K562 (cell line): Measurements from ENCODE around the gene SNCB. TPM values are rescaled to one million over a fixed set of nuclear protein-coding genes. Genes with fewer than 3 reads are reported as not detected.

ENCODE experiments used
- BCL6 ChIP-seq: fragments of 250-450 bp; sonication (Bioruptor Pico); IDR thresholded peaks from 2 replicates; pipeline ENCODE4 v1.4.0; 2020
- CBFA2T2 ChIP-seq: fragments of 450-650 bp; conservative IDR thresholded peaks from 2 replicates; pipeline ENCODE4 v1.6.1; 2017; ENCODE audit warnings: mild to moderate bottlenecking
- CHCHD3 ChIP-seq: fragments of 250-450 bp; sonication (Bioruptor Pico); IDR thresholded peaks from 2 replicates; pipeline ENCODE4 v2.1.2; 2022; ENCODE audit warnings: mild to moderate bottlenecking
- CTCFL ChIP-seq: IDR thresholded peaks from 2 replicates; pipeline ENCODE4 v1.6.1; 2011; ENCODE audit warnings: borderline replicate concordance, low read depth, mild to moderate bottlenecking, moderate library complexity, low read length; ENCODE audit not compliant: insufficient read depth, poor library complexity, severe bottlenecking
- EP300 ChIP-seq: IDR thresholded peaks from 2 replicates; pipeline ENCODE4 v1.6.1; 2012; ENCODE audit warnings: low read length, improper control_type of control experiment
- HNRNPK ChIP-seq: fragments of 200-400 bp; formaldehyde crosslinking; IDR thresholded peaks from one replicate; pipeline ENCODE4 v1.6.1; 2018; ENCODE audit warnings: mild to moderate bottlenecking, low read depth, low read length; ENCODE audit not compliant: poor library complexity, severe bottlenecking
- MTA2 ChIP-seq: fragments of 450-650 bp; IDR thresholded peaks from 2 replicates; pipeline ENCODE4 v1.6.1; 2016; ENCODE audit warnings: low read depth
- NFYB ChIP-seq: IDR thresholded peaks from 2 replicates; pipeline ENCODE4 v1.6.1; 2011; ENCODE audit warnings: mild to moderate bottlenecking, moderate library complexity; ENCODE audit not compliant: insufficient read length; ENCODE audit errors: extremely low read depth
- PHF21A ChIP-seq: fragments of 450-650 bp; IDR thresholded peaks from 2 replicates; pipeline ENCODE4 v1.6.1; 2017; ENCODE audit warnings: low read depth, borderline replicate concordance
- POLR2G ChIP-seq: fragments of 200-400 bp; formaldehyde crosslinking; IDR thresholded peaks from 2 replicates; pipeline ENCODE4 v1.6.1; 2017; ENCODE audit warnings: low read depth, mild to moderate bottlenecking, antibody characterized with exemption, low read length, moderate library complexity
- PYGO2 ChIP-seq: fragments of 450-650 bp; IDR thresholded peaks from 2 replicates; pipeline ENCODE4 v1.6.1; 2016; ENCODE audit warnings: mild to moderate bottlenecking, missing genetic modification characterization, moderate library complexity, missing compliant biosample characterization
- RREB1 ChIP-seq: fragments of 250-450 bp; sonication (Bioruptor Pico); IDR thresholded peaks from 2 replicates; pipeline ENCODE4 v1.4.0; 2020
- SAFB ChIP-seq: fragments of 200-400 bp; formaldehyde crosslinking; IDR thresholded peaks from 2 replicates; pipeline ENCODE4 v1.6.1; 2017; ENCODE audit warnings: low read depth, low read length, borderline replicate concordance
- SOX6 ChIP-seq: fragments of 450-650 bp; IDR thresholded peaks from 2 replicates; pipeline ENCODE4 v1.6.1; 2014; ENCODE audit warnings: mild to moderate bottlenecking
- XRCC5 ChIP-seq: fragments of 200-400 bp; formaldehyde crosslinking; IDR thresholded peaks from 2 replicates; pipeline ENCODE4 v1.6.1; 2017; ENCODE audit warnings: low read depth, mild to moderate bottlenecking, low read length
- ZBTB7A ChIP-seq: IDR thresholded peaks from 2 replicates; pipeline ENCODE4 v1.6.1; 2011; ENCODE audit warnings: low read depth, mild to moderate bottlenecking, low read length, moderate library complexity, borderline replicate concordance; ENCODE audit not compliant: control insufficient read depth
- ZNF274 ChIP-seq: IDR thresholded peaks from 2 replicates; pipeline ENCODE4 v1.6.1; 2011; ENCODE audit warnings: low read depth, mild to moderate bottlenecking, low read length, moderate library complexity, borderline replicate concordance
- ZNF3 ChIP-seq: fragments of 250-450 bp; sonication (Bioruptor Pico); IDR thresholded peaks from 2 replicates; pipeline ENCODE4 v1.5.0; 2021; ENCODE audit warnings: mild to moderate bottlenecking, moderate library complexity
- polyA plus RNA-seq, 8 experiments: library from polyadenylated mRNA; depleted of rRNA in 4 of 8; stranded (reverse) in 5 of 8; unstranded in 3 of 8; fragments of >200 nt; fragmentation: Nextera tagmentation in 2 of 8; fragmentation: Illumina TruSeq in 1 of 8; extraction: Ambion mirVana in 2 of 8; extraction: Trizol in 1 of 8; gene quantifications; 2 replicates each; pipeline versions ENCODE4 v1.2.1 to v1.2.3, GENCODE V29; 2011 to 2014; ENCODE audit warnings: inconsistent platforms in 1 of 8, missing spikeins in 1 of 8
- total RNA-seq, 7 experiments: library from RNA; depleted of rRNA in 6 of 7; stranded (reverse); fragments of >200 nt in 6 of 7; fragmentation: Illumina TruSeq in 2 of 7; extraction: Trizol in 2 of 7; gene quantifications; 2 replicates each; pipeline versions ENCODE4 v1.2.1 to v1.2.3, GENCODE V29; 2011 to 2021; ENCODE audit warnings: low replicate concordance in 1 of 7
- TF ChIP-seq, protein P1 (sequence below): fragments of 250-450 bp; sonication (Bioruptor Pico); IDR thresholded peaks from 2 replicates; pipeline ENCODE4 v1.5.0; 2021

The SNCB gene
- total and polyA plus RNA-seq, 9 of the 15 experiments (the other 6 are each of a cell fraction or from before 2014, with no cell fraction given), result not detected

- TF ChIP-seq ZNF3, result no peak
- no peak for TF ChIP-seq HNRNPK
- peak; percentile 87 for TF ChIP-seq MTA2
- peak; percentile 97 for TF ChIP-seq CBFA2T2
- no peak for TF ChIP-seq PHF21A
- no peak for TF ChIP-seq POLR2G
- TF ChIP-seq CTCFL, result no peak
- no peak for TF ChIP-seq SAFB
- TF ChIP-seq, protein P1, sequence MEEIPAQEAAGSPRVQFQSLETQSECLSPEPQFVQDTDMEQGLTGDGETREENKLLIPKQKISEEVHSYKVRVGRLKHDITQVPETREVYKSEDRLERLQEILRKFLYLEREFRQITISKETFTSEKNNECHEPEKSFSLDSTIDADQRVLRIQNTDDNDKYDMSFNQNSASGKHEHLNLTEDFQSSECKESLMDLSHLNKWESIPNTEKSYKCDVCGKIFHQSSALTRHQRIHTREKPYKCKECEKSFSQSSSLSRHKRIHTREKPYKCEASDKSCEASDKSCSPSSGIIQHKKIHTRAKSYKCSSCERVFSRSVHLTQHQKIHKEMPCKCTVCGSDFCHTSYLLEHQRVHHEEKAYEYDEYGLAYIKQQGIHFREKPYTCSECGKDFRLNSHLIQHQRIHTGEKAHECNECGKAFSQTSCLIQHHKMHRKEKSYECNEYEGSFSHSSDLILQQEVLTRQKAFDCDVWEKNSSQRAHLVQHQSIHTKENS (CRISPR knock-in tag), result no peak
- TF ChIP-seq ZNF274, result no peak
- TF ChIP-seq ZBTB7A, result no peak
- peak; percentile 93 for TF ChIP-seq SOX6
- TF ChIP-seq NFYB, result no peak
- TF ChIP-seq XRCC5, result no peak; the same call in 1 of the 2 replicates
- TF ChIP-seq EP300, result peak; percentile 83; the same call in 1 of the 2 replicates
- no peak for TF ChIP-seq BCL6 (CRISPR knock-in tag)
- TF ChIP-seq RREB1 (CRISPR knock-in tag), result no peak
- TF ChIP-seq CHCHD3, result no peak
- no peak for TF ChIP-seq PYGO2 (tag)
These were observed 18.3 kb upstream of the SNCB start (continued) for GRCh38 chr5:176648474-176649194.
